RWPE2 (cell line): ENCODE results near the gene CALY.

ENCODE experiments used
- ATAC-seq: fragments of 200-7000 bp; cut with Tn5 transposase; 3 replicates; pipeline ENCODE4 v1.9.1; 2021; ENCODE audit warnings: low read depth
- DNase-seq: peaks from one replicate; pipeline ENCODE4 v3.0.0-alpha.2; 2020; ENCODE audit warnings: low spot score
- H3K27ac ChIP-seq: fragments of 450-650 bp; 2 replicates; pipeline ENCODE4 v1.5.1; 2017; ENCODE audit warnings: mild to moderate bottlenecking; ENCODE audit not compliant: poor library complexity, severe bottlenecking
- H3K27me3 ChIP-seq: fragments of 250-450 bp; sonication (Bioruptor Pico); 2 replicates; pipeline ENCODE4 v1.5.1; 2021; ENCODE audit warnings: mild to moderate bottlenecking, moderate library complexity; ENCODE audit not compliant: insufficient read depth, poor library complexity, severe bottlenecking
- H3K36me3 ChIP-seq: fragments of 250-450 bp; sonication (Bioruptor Pico); 2 replicates; pipeline ENCODE4 v1.5.1; 2020; ENCODE audit warnings: low read depth, mild to moderate bottlenecking, moderate library complexity
- H3K4me1 ChIP-seq: fragments of 250-450 bp; sonication (Bioruptor Pico); 2 replicates; pipeline ENCODE4 v1.5.1; 2021; ENCODE audit warnings: mild to moderate bottlenecking, moderate library complexity; ENCODE audit not compliant: insufficient read depth, poor library complexity, severe bottlenecking
- H3K4me3 ChIP-seq: fragments of 250-450 bp; sonication (Bioruptor Pico); 2 replicates; pipeline ENCODE4 v1.5.1; 2021; ENCODE audit warnings: mild to moderate bottlenecking, moderate library complexity; ENCODE audit not compliant: severe bottlenecking
- H3K9me3 ChIP-seq: fragments of 250-450 bp; sonication (Bioruptor Pico); 2 replicates; pipeline ENCODE4 v1.5.1; 2021; ENCODE audit warnings: mild to moderate bottlenecking, moderate library complexity; ENCODE audit not compliant: severe bottlenecking
- TF ChIP-seq, protein P1 (sequence below): fragments of 450-650 bp; IDR thresholded peaks from one replicate; pipeline ENCODE4 v1.5.1; 2017; ENCODE audit warnings: mild to moderate bottlenecking, moderate library complexity; ENCODE audit not compliant: poor library complexity, severe bottlenecking

The CALY gene

DNA sequence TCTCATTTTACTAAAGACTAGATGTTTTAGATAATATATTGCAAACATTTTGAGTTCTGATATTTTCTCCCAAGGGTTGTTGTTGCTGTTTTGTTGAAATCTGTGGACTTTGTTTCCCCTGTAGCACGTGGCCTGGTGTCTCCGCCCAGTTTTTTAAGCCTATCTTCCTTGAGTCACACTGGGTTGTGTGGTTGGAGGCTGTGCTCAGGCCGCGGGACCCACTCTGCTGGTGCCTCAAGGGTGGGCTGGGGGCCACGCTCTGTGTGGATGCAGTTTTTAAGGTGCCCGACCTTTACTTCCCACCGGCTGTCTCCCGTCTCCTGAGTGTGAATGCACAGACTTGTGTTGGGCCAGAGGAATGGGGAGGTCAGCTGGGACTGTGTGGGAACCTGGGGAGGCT is 6.2 kb upstream of the CALY start:
- Histone ChIP-seq H3K4me1 (no peaks in the 10 kb centered on the region), H3K4me3 (no peak overlapping the region), H3K27me3 (no peaks in the 10 kb centered on the region), H3K27ac (no peak overlapping the region), H3K9me3 (no peaks in the 10 kb centered on the region), H3K36me3 (no peaks in the 10 kb centered on the region)
- ATAC-seq: no peak
- TF ChIP-seq, protein P1, sequence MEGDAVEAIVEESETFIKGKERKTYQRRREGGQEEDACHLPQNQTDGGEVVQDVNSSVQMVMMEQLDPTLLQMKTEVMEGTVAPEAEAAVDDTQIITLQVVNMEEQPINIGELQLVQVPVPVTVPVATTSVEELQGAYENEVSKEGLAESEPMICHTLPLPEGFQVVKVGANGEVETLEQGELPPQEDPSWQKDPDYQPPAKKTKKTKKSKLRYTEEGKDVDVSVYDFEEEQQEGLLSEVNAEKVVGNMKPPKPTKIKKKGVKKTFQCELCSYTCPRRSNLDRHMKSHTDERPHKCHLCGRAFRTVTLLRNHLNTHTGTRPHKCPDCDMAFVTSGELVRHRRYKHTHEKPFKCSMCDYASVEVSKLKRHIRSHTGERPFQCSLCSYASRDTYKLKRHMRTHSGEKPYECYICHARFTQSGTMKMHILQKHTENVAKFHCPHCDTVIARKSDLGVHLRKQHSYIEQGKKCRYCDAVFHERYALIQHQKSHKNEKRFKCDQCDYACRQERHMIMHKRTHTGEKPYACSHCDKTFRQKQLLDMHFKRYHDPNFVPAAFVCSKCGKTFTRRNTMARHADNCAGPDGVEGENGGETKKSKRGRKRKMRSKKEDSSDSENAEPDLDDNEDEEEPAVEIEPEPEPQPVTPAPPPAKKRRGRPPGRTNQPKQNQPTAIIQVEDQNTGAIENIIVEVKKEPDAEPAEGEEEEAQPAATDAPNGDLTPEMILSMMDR: no peak
- no peak for DNase-seq

DNA sequence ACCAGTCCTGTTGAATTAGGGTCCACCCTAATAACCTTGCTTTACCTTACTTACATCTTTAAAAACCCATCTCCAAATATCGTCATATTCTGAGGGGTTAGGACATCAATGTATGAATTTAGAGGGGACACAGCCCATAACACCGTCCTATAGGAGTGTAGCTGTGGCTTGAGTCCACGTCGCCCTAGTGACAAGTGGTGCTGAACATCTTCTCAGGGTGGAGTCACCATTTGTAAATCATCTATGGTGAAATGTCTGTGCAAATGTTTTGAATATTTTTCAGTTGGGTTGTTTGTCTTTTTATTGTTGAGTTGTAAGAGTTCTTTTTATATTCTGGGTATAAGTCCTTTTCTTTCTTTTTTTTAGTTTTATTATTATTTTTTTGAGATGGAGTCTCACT is 5.3 kb upstream of the CALY start:
- Histone ChIP-seq H3K27me3 (peaks cover 8% of the 10 kb centered on the region), H3K36me3 (no peaks in the 10 kb centered on the region), H3K27ac (no peak overlapping the region)

DNA sequence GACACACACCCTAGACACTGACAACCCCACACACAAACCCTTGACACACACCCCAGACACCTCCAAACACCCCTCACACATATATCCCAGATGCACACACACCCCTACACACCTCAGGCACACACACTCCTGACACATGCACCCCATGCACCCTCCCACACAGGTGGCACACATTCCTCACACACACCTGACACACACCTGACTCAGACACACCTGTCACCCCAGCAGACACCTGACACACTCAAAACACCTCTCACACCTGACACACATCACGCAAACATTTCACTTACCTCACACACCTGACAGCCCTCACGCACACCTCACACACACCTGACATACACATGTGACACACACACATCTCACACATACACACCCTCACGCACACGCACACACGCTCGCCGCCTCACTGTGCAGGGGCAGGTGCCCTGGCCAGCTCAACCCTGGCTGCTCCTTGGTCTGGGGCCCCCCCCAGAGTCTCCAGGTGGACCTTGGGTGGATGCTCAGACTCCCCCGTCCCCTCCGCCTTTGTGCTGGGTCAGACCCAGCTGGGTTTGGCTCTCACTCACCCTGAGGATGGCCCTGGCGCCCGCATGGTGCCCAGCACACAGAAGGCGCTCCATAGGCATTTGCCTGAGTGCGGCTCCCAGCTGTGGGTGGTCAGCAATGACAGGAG is 3.1 kb upstream of the CALY start:
- DNase-seq: no peak
- no peak for ATAC-seq
- TF ChIP-seq, protein P1: no peak
- H3K36me3 ChIP-seq: no peaks in the 10 kb centered on the region
- no peaks in the 10 kb centered on the region for H3K9me3 ChIP-seq
- peaks cover 29% of the 10 kb centered on the region for H3K27me3 ChIP-seq
- no peak overlapping the region for H3K27ac ChIP-seq
- H3K4me3 ChIP-seq: no peak overlapping the region
- H3K4me1 ChIP-seq: no peaks in the 10 kb centered on the region

More for the DNA sequence above, 5.3 kb upstream of the CALY start:
- no peak for ATAC-seq
- TF ChIP-seq, protein P1: no peak
- H3K4me3 ChIP-seq: no peak overlapping the region
- no peaks in the 10 kb centered on the region for H3K9me3 ChIP-seq
- H3K4me1 ChIP-seq: no peaks in the 10 kb centered on the region
- DNase-seq: no peak

DNA sequence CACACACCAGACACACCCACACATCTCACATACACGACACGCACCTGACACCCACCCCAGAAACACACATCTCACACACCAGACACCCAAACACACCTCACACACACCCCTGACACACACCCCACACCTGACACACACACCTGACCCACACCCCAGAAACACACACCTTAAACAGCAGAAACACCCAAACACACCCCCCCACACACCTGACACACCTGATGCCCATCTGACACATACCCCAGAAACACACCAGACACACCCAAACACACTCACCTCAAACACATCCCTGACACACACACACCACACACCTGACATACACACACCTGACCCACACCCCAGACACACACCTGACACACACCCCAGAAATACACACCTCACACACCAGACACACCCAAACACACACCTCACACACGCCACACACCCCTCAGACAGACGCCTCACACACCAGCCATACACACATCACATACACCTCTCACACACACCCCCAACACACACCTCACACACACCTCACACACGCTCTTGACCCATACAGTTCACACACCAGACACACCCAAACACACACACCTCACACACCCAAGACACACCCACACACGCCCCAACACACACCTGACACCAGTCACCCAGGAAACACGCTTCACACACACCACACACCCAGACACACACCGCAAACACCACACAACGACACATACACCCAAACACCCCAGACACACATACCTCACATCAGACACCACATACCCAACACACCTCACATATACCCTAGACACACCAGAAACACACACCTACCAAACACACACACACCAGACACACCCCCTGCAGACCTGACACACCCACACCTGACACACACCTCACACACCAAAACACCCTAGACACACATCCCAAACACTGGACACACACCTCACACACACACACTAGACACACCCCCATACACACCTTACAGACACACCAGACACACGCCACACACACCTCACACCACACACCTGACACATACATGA is 1.7 kb upstream of the CALY start:
- ATAC-seq (no peak), DNase-seq (no peak)
- Histone ChIP-seq H3K27ac (no peak overlapping the region), H3K27me3 (peaks cover 34% of the 10 kb centered on the region), H3K4me1 (no peaks in the 10 kb centered on the region), H3K4me3 (no peak overlapping the region), H3K9me3 (no peaks in the 10 kb centered on the region), H3K36me3 (no peaks in the 10 kb centered on the region)
- TF ChIP-seq, protein P1: no peak
